Mesenchymal stem cell (in vitro differentiated cells and primary cell): Measurements from ENCODE around the gene MICAL3.
A peak's percentile ranks its signal among the peaks of the same experiment; 100 is the strongest.

ENCODE experiments used
- DNase-seq: peaks from one replicate; pipeline ENCODE4 v3.0.0-alpha.2; 2013
- H2AFZ ChIP-seq: one replicate; pipeline ENCODE4 v1.6.1; 2013; ENCODE audit warnings: low read depth, mild to moderate bottlenecking, control low read depth, inconsistent platforms, low read length, moderate library complexity
- H2AK5ac ChIP-seq: 2 replicates; pipeline ENCODE4 v1.6.1; 2013; ENCODE audit warnings: low read length, moderate library complexity, mild to moderate bottlenecking, inconsistent platforms; ENCODE audit not compliant: severe bottlenecking
- H2BK120ac ChIP-seq: one replicate; pipeline ENCODE4 v1.6.1; 2013; ENCODE audit warnings: low read depth, mild to moderate bottlenecking, inconsistent platforms, low read length, moderate library complexity
- H2BK12ac ChIP-seq, 2 experiments: one replicate each; pipeline ENCODE4 v1.6.1; 2013; ENCODE audit warnings: inconsistent platforms in 2 of 2, low read length in 2 of 2, mild to moderate bottlenecking in 2 of 2, moderate library complexity in 2 of 2, control low read depth in 1 of 2
- H2BK15ac ChIP-seq: one replicate; pipeline ENCODE4 v1.6.1; 2013; ENCODE audit warnings: mild to moderate bottlenecking, low read depth, inconsistent platforms; ENCODE audit not compliant: poor library complexity, severe bottlenecking
- H2BK5ac ChIP-seq: 2 replicates; pipeline ENCODE4 v1.6.1; 2013; ENCODE audit warnings: low read depth, mild to moderate bottlenecking, low read length, control low read depth, inconsistent platforms; ENCODE audit not compliant: poor library complexity, severe bottlenecking
- H3K14ac ChIP-seq, 2 experiments: one replicate each; pipeline ENCODE4 v1.6.1; 2013; ENCODE audit warnings: inconsistent platforms in 2 of 2, low read length in 2 of 2, control low read depth in 1 of 2, mild to moderate bottlenecking in 1 of 2, moderate library complexity in 1 of 2
- H3K18ac ChIP-seq, 2 experiments: one replicate each; pipeline ENCODE4 v1.6.1; 2013; ENCODE audit warnings: inconsistent platforms in 2 of 2, low read length in 2 of 2, control low read depth in 1 of 2, low read depth in 1 of 2, mild to moderate bottlenecking in 1 of 2
- H3K23ac ChIP-seq, 2 experiments: one replicate each; pipeline ENCODE4 v1.6.1; 2013; ENCODE audit warnings: inconsistent platforms in 2 of 2, low read length in 2 of 2, mild to moderate bottlenecking in 2 of 2, moderate library complexity in 2 of 2, control low read depth in 1 of 2
- H3K27ac ChIP-seq: 2 replicates; pipeline ENCODE4 v1.5.1; 2013; ENCODE audit warnings: mild to moderate bottlenecking, moderate library complexity, low read length, control low read depth, inconsistent platforms; ENCODE audit not compliant: poor library complexity, severe bottlenecking
- H3K27me3 ChIP-seq, 2 experiments: 2 replicates each; pipeline versions ENCODE4 v1.6.1 to v1.7.0; 2013; ENCODE audit warnings: low read length in 2 of 2, mild to moderate bottlenecking in 2 of 2, moderate library complexity in 2 of 2, control low read depth in 1 of 2, inconsistent platforms in 1 of 2; ENCODE audit not compliant: control insufficient read depth in 1 of 2, insufficient read depth in 1 of 2
- H3K36me3 ChIP-seq, 2 experiments: 2 replicates each; pipeline versions ENCODE4 v1.6.1 to v1.7.0; 2013; ENCODE audit warnings: low read length in 2 of 2, control low read depth in 1 of 2, inconsistent platforms in 1 of 2, low read depth in 1 of 2, mild to moderate bottlenecking in 1 of 2; ENCODE audit not compliant: insufficient read depth in 2 of 2, control insufficient read depth in 1 of 2
- H3K4ac ChIP-seq, 2 experiments: one replicate each; pipeline ENCODE4 v1.6.1; 2013; ENCODE audit warnings: inconsistent platforms in 2 of 2, low read length in 2 of 2, mild to moderate bottlenecking in 2 of 2, moderate library complexity in 2 of 2, control low read depth in 1 of 2, low read depth in 1 of 2
- H3K4me1 ChIP-seq: 2 replicates; pipeline ENCODE4 v1.6.1; 2013; ENCODE audit warnings: low read depth, low read length, control low read depth; ENCODE audit not compliant: control insufficient read depth, insufficient read depth
- H3K4me2 ChIP-seq: 2 replicates; pipeline ENCODE4 v1.6.1; 2013; ENCODE audit warnings: low read length, mild to moderate bottlenecking, inconsistent platforms; ENCODE audit not compliant: poor library complexity, severe bottlenecking
- H3K4me3 ChIP-seq, 2 experiments: 2 replicates each; pipeline versions ENCODE4 v1.5.1 to v1.7.0; 2013; ENCODE audit warnings: low read length in 2 of 2, mild to moderate bottlenecking in 2 of 2, control low read depth in 1 of 2, low read depth in 1 of 2; ENCODE audit not compliant: insufficient read depth in 1 of 2
- H3K79me1 ChIP-seq: replicated peaks from 2 replicates; pipeline ENCODE4 v1.6.1; 2013; ENCODE audit warnings: mild to moderate bottlenecking, control low read depth, low read length, inconsistent platforms; ENCODE audit not compliant: poor library complexity, severe bottlenecking
- H3K9ac ChIP-seq: 2 replicates; pipeline ENCODE4 v1.7.0; 2013; ENCODE audit warnings: mild to moderate bottlenecking, low read length, moderate library complexity
- H3K9me3 ChIP-seq: 2 replicates; pipeline ENCODE4 v1.7.0; 2013; ENCODE audit warnings: mild to moderate bottlenecking, low read length; ENCODE audit not compliant: control insufficient read depth
- H4K8ac ChIP-seq: one replicate; pipeline ENCODE4 v1.6.1; 2013; ENCODE audit warnings: inconsistent platforms, mild to moderate bottlenecking, low read length, moderate library complexity
- H4K91ac ChIP-seq: one replicate; pipeline ENCODE4 v1.6.1; 2013; ENCODE audit warnings: mild to moderate bottlenecking, low read length, inconsistent platforms
- WGBS: methylation state at CpG from one replicate; pipeline ENCODE4 v1.1.7; 2013; ENCODE audit warnings: mixed read lengths; 5-methylcytosine and 5-hydroxymethylcytosine counted together

MICAL3 gene

DNA sequence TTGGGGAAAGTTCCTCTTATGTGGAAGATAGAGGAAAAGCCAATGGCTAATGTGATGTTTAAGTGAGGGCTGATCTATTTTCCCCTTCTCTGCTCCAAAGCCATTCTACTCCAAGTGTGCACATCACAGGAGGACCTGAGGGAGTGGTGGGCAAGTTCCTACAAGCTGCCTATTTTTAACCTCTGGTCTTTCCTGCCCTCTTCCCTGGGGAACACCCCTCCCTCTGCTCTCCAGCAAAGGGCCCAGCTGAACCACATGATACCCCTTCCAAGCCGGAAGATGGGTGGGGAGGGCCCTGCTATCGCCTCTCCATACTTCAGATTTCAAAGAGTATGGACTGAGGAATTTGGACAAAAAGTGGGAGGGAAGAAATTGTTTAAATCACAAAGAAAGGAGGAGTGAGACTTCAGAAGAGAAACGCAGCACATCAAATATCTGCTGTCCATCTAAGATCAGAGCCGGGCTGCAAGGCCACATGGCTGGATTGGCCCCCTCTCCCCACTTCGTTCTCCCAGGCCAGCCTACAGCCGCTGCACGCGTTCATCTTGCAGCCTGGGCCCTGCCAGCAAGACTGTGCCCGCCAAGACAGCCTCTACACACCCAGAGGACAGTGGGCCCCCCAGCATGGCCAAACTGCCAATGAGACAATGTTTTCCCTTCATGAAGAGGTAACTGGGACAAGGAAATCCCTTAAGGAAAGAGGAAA is 77.5 kb downstream of the MICAL3 start:
- DNase-seq = no peak
- no peaks in the 10 kb centered on the region for H3K27me3 ChIP-seq
- H3K4me3 ChIP-seq = no peak overlapping the region
- no peak overlapping the region for H2BK15ac ChIP-seq
- no peaks in the 10 kb centered on the region for H3K9me3 ChIP-seq
- peaks cover 0 to 43% of the 10 kb centered on the region in 2 experiments for H3K36me3 ChIP-seq
- H2AFZ ChIP-seq = no peak overlapping the region
- H3K27ac ChIP-seq = no peak overlapping the region
- no peak overlapping the region for H3K18ac ChIP-seq
- no peak overlapping the region for H2BK12ac ChIP-seq
- no peak overlapping the region for H3K4ac ChIP-seq
- no peak overlapping the region for H4K91ac ChIP-seq
- 94% methylated on average over 9 of the region's 9 CpGs for WGBS
- H4K8ac ChIP-seq = no peak overlapping the region
- H3K79me1 ChIP-seq = no peaks in the 10 kb centered on the region
- no peak overlapping the region for H3K23ac ChIP-seq
- H2BK5ac ChIP-seq = no peak overlapping the region
- H2AK5ac ChIP-seq = no peak overlapping the region
- H3K9ac ChIP-seq = no peak overlapping the region
- peaks cover 53% of the 10 kb centered on the region for H3K4me1 ChIP-seq
- H2BK120ac ChIP-seq = no peak overlapping the region
- no peak overlapping the region for H3K4me2 ChIP-seq
- no peak overlapping the region for H3K14ac ChIP-seq

DNA sequence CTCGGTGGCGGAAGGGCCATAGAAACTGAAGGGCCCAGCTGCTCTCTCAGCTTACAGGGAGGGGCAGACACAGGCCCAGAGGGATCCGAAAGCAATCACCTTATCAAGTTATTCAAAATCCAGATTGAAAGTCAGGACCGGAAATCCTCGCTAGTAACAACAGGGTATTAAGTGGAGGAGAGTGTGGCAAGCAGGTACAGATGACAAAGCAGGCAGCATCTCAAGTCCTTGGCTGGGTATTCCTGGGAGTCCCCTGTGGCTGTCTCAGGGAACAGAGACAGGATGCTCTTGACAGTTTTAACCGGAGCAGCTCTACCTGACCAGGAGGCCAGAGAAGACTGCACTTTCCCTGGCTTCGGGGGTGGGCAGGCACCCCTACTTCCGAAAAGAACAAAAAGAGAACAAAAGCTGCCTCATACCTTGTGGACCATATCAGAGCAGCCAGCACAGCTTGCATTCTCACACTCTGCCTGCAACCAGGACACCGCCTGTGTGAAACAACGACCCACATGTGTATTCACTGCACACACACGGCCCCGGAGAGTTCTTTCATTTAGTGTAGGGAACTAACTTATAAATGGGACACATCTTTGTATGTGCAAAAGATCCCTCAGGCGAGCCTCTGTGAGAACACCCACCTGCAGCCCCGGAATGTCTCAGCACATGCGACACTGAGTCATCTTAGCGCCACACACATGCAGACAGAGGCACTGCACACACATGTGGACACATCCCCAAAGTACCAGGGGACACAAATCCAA is 78.3 kb downstream of the MICAL3 start:
- 93% methylated on average over 15 of the region's 16 CpGs for WGBS
- no peak overlapping the region for H3K4me3 ChIP-seq
- no peak overlapping the region for H2BK120ac ChIP-seq
- no peak overlapping the region for H3K4me2 ChIP-seq
- no peak overlapping the region for H2BK15ac ChIP-seq
- peak overlapping the region; percentile 19 for H2AK5ac ChIP-seq
- peak overlapping the region; percentile 23 for H4K8ac ChIP-seq
- no peak overlapping the region for H2AFZ ChIP-seq
- no peaks in the 10 kb centered on the region for H3K27me3 ChIP-seq
- H3K36me3 ChIP-seq = peaks cover 0 to 46% of the 10 kb centered on the region in 2 experiments
- H3K23ac ChIP-seq = no peak overlapping the region
- no peak overlapping the region for H3K14ac ChIP-seq
- no peak overlapping the region for H2BK5ac ChIP-seq
- H3K18ac ChIP-seq = no peak overlapping the region
- H3K9ac ChIP-seq = no peak overlapping the region
- no peak for DNase-seq
- H2BK12ac ChIP-seq = no peak overlapping the region
- H3K79me1 ChIP-seq = no peaks in the 10 kb centered on the region
- H3K4me1 ChIP-seq = peaks cover 53% of the 10 kb centered on the region
- H3K27ac ChIP-seq = no peak overlapping the region
- H3K9me3 ChIP-seq = no peaks in the 10 kb centered on the region
- H4K91ac ChIP-seq = no peak overlapping the region
- H3K4ac ChIP-seq = no peak overlapping the region

DNA sequence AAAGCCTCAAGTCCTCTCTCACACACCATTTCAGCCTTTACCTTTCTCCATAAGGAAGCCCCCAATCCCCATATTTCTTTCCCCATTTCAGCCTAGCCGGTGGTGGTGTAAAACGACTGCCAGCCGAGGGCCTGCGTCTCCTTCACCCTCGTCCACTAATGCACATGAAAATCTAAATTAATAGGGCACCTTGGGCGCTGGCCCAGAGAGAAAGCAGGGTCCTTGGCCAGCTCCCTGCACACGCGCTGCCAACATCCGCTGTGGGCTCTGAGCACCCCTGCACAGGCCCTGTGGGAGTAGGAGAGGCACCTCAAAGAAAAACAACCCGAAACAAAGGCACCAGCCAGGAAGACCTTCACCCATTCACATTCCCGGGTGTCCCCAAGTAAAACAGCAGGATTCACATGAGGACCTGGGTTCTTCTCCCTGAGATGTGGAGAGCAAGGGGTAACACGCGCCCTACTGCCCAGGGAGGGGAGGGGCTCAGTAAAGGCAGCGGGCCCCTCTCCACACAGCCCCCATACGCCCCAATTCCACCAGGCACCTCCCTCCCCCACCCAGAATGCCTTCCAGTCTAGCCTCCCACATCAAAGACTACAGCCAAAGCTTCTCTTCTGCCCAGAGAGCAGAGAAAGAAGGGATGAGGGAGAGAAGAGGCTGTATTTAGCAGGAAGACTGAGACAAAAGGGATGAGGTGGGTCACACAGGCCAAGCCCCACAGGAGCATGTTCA is 79.0 kb downstream of the MICAL3 start:
- Histone ChIP-seq H4K91ac (no peak overlapping the region), H3K23ac (no peak overlapping the region)

DNA sequence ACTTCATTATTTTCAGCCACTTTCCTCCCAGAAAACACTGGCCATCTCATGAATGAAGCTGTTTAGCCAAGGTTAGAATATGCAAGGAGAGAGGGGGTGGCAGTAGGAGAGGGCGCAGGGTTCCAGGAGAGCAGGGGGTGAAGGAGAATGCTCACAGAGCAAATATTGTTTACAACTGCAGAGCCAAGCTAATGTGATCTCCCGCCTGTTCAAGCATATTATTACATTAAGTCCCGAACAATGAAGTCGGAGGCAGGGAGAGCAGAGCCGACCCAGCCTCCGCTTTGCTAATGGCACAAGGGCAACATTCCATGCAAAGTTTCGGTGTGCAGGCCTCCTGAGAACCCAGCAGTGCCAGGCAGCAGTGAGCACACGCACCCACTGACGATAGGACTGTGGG is 80.1 kb downstream of the MICAL3 start:
- Histone ChIP-seq H2BK5ac (no peak overlapping the region), H2AFZ (no peak overlapping the region), H3K27ac (no peak overlapping the region), H3K4me1 (peaks cover 46% of the 10 kb centered on the region), H3K14ac (no peak overlapping the region), H3K4ac (no peak overlapping the region), H2BK12ac (no peak overlapping the region), H3K4me2 (no peak overlapping the region), H3K36me3 (peaks cover 0 to 40% of the 10 kb centered on the region in 2 experiments), H3K4me3 (no peak overlapping the region), H2BK15ac (no peak overlapping the region), H4K91ac (no peak overlapping the region), H3K18ac (no peak overlapping the region), H2BK120ac (no peak overlapping the region), H3K23ac (no peak overlapping the region), H3K9me3 (no peaks in the 10 kb centered on the region), H3K27me3 (no peaks in the 10 kb centered on the region), H3K9ac (no peak overlapping the region), H3K79me1 (peaks cover 3% of the 10 kb centered on the region), H2AK5ac (no peak overlapping the region), H4K8ac (no peak overlapping the region)
- 95% methylated on average over 9 of the region's 9 CpGs for WGBS
- no peak for DNase-seq

More for the DNA sequence above, 79.0 kb downstream of the MICAL3 start:
- H3K4me2 ChIP-seq = no peak overlapping the region
- H3K36me3 ChIP-seq = peaks cover 0 to 44% of the 10 kb centered on the region in 2 experiments
- H3K79me1 ChIP-seq = peaks cover 3% of the 10 kb centered on the region
- no peak for DNase-seq
- no peak overlapping the region for H2BK15ac ChIP-seq
- WGBS = 97% methylated on average over 13 of the region's 15 CpGs
- H3K27me3 ChIP-seq = no peaks in the 10 kb centered on the region
- H3K4me3 ChIP-seq = no peak overlapping the region
- no peak overlapping the region for H3K27ac ChIP-seq
- H3K14ac ChIP-seq = no peak overlapping the region
- no peak overlapping the region for H2BK120ac ChIP-seq
- H2BK12ac ChIP-seq = no peak overlapping the region
- no peak overlapping the region for H2BK5ac ChIP-seq
- peaks cover 49% of the 10 kb centered on the region for H3K4me1 ChIP-seq
- H3K4ac ChIP-seq = no peak overlapping the region
- no peak overlapping the region for H2AFZ ChIP-seq
- H3K9me3 ChIP-seq = no peaks in the 10 kb centered on the region
- H4K8ac ChIP-seq = peak overlapping the region; percentile 23
- no peak overlapping the region for H3K18ac ChIP-seq
- H3K9ac ChIP-seq = no peak overlapping the region
- peak overlapping the region; percentile 19 for H2AK5ac ChIP-seq
